Measurements from ENCODE around the gene MNX1.

DNA sequence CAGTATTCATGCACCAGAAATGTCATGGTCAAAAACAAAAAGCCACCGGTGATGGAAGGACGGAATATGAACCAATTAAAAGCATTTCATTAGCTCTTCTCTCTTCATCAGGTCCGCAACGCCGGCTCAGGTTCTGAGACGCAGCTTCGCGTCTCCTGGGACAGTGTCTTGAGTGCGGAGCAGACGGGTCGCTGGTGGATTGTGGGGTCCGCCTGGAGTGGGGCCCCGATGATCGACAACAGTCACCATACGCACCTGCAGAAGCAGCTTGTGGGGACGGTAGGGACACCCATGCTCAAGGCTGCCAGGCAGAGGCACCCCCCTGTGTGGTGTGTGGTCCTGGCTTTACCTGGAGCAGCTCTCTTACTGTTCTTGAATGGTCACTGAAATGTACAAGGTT lies 47.6 kb downstream of the MNX1 start:
- TF ChIP-seq CTCF (IDR thresholded peaks at IDR 0.05) (no peak), EP300 (IDR thresholded peaks at IDR 0.05) (no peak), POLR2A (IDR thresholded peaks at IDR 0.05; ENCODE audit: low read depth) (no peak), POLR2AphosphoS5 (IDR thresholded peaks at IDR 0.05) (no peak)
